HG02642 (cell line): ENCODE results near the gene USP7.
A peak's percentile ranks its signal among the peaks of the same experiment; 100 is the strongest.

Experiments used
- ATAC-seq: cut with Tn5 transposase; IDR thresholded peaks from one replicate; pipeline ENCODE4 v1.9.1; 2021; ENCODE audit warnings: mild to moderate bottlenecking; ENCODE audit not compliant: unreplicated experiment, poor library complexity

Gene USP7

DNA sequence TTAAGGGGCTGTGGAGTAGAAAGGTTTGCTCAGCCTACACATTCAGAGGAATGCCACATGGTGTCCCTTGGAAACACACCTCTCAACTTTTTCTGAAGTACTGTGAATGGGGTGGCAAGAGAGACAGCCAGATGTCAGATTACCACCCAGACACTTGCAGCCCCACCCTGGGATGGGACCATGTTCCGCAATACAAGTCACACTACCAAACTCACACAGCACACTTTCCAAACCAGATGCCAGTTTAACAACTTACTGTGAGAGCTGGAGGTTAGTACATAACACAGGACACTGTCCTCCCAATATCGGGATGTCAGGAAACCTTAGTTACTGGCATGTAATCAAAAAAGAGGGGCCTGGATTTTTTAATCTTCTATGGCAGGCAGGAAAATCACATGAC is 7.9 kb downstream of the USP7 start:
- no peak for ATAC-seq

GRCh38 chr16:8953064-8953463 is 10.6 kb downstream of the USP7 start:
- ATAC-seq: no peak

- no peak for ATAC-seq
Measured at GRCh38 chr16:8952281-8952751, 11.4 kb downstream of the USP7 start.

GRCh38 chr16:8951447-8952280 is 12.0 kb downstream of the USP7 start:
- ATAC-seq: peak; percentile 40

DNA sequence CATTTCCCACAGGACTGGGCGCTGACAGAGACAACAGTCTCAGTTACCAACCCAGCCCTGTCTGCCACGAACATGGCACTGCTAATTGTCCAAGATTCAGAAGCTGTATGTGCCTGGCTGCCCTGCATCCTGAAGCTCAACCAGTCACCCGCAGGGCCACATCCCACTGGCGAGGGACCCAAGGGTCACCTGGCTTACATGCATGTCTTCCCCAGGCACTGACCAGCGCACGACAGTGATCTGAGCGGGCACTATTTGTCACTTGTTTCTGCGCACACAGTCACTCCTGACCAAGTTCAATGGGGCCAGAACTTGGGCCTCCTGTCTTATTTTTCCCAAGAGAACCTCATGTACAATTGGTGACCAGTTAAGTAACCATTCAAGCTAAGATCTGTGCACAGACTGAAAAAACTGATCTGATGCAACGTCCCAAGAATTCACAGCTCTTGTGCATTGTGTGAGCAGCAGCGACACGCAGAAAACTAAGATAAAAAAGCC is 13.1 kb downstream of the USP7 start:
- ATAC-seq: no peak

DNA sequence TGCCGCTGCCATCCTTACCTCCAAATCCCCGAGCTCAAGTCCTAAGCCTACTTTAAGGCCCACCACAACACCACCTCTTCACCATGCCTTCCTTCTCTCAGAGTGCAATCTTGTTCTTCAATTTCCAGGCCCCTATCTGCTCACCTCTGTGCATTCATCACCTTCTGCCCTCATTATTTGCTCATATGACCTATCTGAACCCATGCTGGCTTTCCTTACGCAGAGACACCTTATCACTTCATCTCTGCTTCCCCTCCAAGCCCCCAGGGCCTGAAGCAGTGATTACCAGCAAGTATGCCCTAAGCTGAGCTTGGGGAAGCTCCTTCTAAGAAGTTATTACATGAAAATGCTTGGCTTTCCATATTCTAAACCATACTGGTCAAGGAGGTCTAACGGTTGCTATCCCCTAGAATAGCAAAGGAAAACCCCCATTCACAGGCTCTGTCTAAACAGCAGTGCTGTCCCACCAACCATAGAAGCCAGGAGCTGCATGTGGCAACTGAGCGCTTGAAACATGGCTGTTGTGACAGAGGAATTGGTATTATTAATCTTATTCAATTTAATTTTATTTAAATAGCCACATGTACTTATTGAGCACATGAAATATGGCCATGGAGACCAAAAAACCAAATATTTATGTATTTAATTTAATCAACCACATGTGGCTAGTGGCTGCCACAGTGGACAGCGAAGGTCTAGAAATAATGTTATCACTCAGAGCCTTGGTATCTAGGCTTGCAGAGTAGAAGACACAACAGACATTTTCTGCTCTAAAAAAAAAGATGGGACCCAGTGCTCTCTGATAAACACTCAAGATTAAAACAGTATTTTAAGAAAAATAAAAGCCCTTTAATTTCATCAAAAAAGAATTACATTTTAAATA is 13.9 kb downstream of the USP7 start:
- no peak for ATAC-seq

- ATAC-seq: no peak
Measured at GRCh38 chr16:8948831-8949230, 14.9 kb downstream of the USP7 start.

- no peak for ATAC-seq
Measured at GRCh38 chr16:8948069-8948593, 15.6 kb downstream of the USP7 start.

GRCh38 chr16:8946544-8946943 is 17.2 kb downstream of the USP7 start:
- ATAC-seq: no peak

- no peak for ATAC-seq
Measured at GRCh38 chr16:8945626-8946296, 17.9 kb downstream of the USP7 start.

GRCh38 chr16:8943966-8944759 is 19.5 kb downstream of the USP7 start:
- ATAC-seq: peak; percentile 71

- no peak for ATAC-seq
Measured at GRCh38 chr16:8943001-8943763, 20.5 kb downstream of the USP7 start.

DNA sequence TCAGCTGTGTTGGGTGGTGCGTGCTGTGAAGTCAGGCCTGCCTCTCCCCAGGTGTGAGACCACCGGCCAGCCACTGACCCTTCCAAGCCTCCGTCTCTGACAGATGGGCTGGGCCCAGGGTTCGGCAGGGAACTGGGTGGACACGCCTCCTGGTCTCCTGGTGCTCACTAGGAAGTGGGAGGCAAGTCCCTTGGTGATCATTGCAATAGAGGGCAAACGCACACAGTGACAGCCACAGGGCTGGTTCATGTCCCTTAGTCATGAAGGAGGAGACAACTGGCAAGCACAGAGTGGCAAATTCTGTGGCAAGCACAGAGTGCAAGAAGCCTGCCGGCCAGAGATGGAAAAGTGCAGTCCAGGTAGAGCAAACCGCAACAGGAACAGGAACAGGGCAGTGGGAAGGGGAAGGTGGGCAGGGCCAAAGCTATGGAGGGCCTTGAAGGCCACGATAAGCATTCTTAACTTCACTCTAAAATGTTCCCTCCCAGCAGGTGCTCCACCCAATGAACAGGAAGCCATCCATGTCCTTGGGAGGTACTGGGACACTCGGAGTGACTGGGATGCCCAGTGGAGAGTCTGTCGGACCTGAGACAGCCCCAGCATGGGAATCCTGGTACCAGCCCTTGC is 21.9 kb downstream of the USP7 start:
- ATAC-seq: no peak

- ATAC-seq: no peak
Measured at GRCh38 chr16:8937803-8938202, 25.9 kb downstream of the USP7 start.

- peak; percentile 79 for ATAC-seq
Measured at GRCh38 chr16:8936421-8936820, 27.3 kb downstream of the USP7 start.

GRCh38 chr16:8935989-8936388 is 27.7 kb downstream of the USP7 start:
- peak; percentile 26 for ATAC-seq

DNA sequence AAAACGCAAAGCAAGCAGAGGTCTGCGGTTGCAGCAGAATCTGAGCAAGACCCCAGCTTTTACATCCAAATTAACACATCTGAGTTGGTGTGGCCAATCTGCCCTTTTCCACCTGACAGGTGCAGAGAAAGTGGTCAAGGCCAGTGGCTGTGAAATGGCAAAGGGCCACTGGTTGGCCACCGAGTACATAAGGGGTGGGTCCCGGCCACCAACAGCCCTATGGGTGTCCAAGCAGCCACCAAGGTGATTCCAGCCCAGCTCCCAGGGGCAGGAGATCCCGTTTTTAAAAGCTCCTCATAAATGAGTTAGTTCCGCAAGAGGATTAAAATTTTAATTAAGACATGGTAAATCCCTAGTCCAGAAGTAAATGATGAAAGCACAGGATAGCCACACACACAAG is 29.1 kb downstream of the USP7 start:
- ATAC-seq: no peak

DNA sequence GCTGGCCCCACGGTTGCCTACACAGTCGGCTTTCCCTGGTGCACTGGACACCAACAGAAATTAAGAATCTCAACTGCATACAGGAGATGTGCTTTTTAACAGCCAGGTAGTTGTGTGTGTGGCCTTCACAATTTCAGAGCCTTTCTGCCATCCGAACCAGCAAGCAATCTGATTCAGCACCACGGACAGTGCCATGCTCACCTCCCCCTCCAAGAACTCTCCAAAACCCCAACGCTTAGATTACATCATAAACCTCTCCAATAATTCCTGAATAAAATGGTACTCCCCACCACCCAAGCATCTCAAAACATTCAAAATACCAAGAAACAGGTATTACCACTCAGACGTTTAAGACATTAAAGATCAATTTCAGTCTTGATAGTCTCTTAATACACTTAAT is 31.8 kb downstream of the USP7 start:
- ATAC-seq: no peak
